ENCODE measurements around the gene FBN3.

- no peak for TF ChIP-seq GATA2 (IDR thresholded peaks at IDR 0.05; ENCODE audit: low read depth, low read length)
- no peak for TF ChIP-seq GATA3 (IDR thresholded peaks at IDR 0.05; ENCODE audit: low read depth, low read length)
These were observed 20.8 kb downstream of the FBN3 start for GRCh38 chr19:8128551-8128950.

Measured in SH-SY5Y (cell line).